Measurements from ENCODE around the gene GHITM. TPM values are rescaled to one million over a fixed set of nuclear protein-coding genes. Genes with fewer than 3 reads are reported as not detected.

The GHITM gene
- total RNA-seq (2022; extraction: Qiagen RNA extraction): 198 to 203 TPM (median 199 TPM) in 5 replicates

GRCh38 chr10:84139126-84140035 is at the start of gene GHITM:
Gene GHITM (plus strand): TSS chr10:84139509. CDS start chr10:84141501, 1,992 bp downstream.

GRCh38 chr10:84173501-84173929 is 34.2 kb downstream of the GHITM start, which contains the start of gene GPR15LG:
Gene GPR15LG (plus strand): TSS chr10:84173801. CDS start chr10:84173852, 51 bp downstream.

GRCh38 chr10:84194424-84195043 is 55.2 kb downstream of the GHITM start, which contains the start of gene CDHR1:
Gene CDHR1 (plus strand): TSS chr10:84194537. CDS start chr10:84194761, 224 bp downstream.

Other genes starting within 250 kb of the GHITM start
- gene GPR15LG, start 34.3 kb downstream of the GHITM start, total RNA-seq (2022; extraction: Qiagen RNA extraction): not detected in 5 replicates
- 0.06 to 0.14 TPM (median 0.08 TPM) in 5 replicates for gene CDHR1, start 55.0 kb downstream of the GHITM start, total RNA-seq (2022; extraction: Qiagen RNA extraction)
- gene LRIT2, start 86.0 kb downstream of the GHITM start, total RNA-seq (2022; extraction: Qiagen RNA extraction): not detected in 5 replicates
- not detected in 5 replicates for gene LRIT1, start 102.0 kb downstream of the GHITM start, total RNA-seq (2022; extraction: Qiagen RNA extraction)
- not detected in 5 replicates for gene RGR, start 105.5 kb downstream of the GHITM start, total RNA-seq (2022; extraction: Qiagen RNA extraction)
- gene CCSER2, start 189.1 kb downstream of the GHITM start, total RNA-seq (2022; extraction: Qiagen RNA extraction): 10.2 to 13.6 TPM (median 12.0 TPM) in 5 replicates